HCT116 (cell line): ENCODE measurements around the gene DNAAF6. TPM values are rescaled to one million over a fixed set of nuclear protein-coding genes. Genes with fewer than 3 reads are reported as not detected.

Source experiments
- ATAC-seq: fragments of 200-7000 bp; cut with Tn5 transposase; 2 replicates; pipeline ENCODE4 v1.9.1; 2020; ENCODE audit warnings: mild to moderate bottlenecking, moderate library complexity
- BruUV-seq: library from RNA; stranded (reverse); fragments of 400-500 nt; replicated peaks from 2 replicates; lab custom pipeline; 2021; lab: Mats Ljungman, UMichigan
- CTCF ChIA-PET: fragments of 300-600 bp; sonication (Branson Sonifier 250); formaldehyde crosslinking; loops from one replicate; lab custom pipeline; 2021; ENCODE audit warnings: antibody characterized with exemption; lab: Charles Lee
- POLR2A ChIA-PET: fragments of 300-600, 350-600 bp; sonication (Branson Sonifier 250); formaldehyde crosslinking; loops from one replicate; lab custom pipeline; 2021; ENCODE audit warnings: antibody characterized with exemption; lab: Charles Lee
- RAD21 ChIA-PET, 2 experiments: fragments of 300-600 bp; sonication (Branson Sonifier 250); formaldehyde crosslinking; loops; one replicate each; lab custom pipeline; 2023; ENCODE audit warnings: low total read pairs in 2 of 2; ENCODE audit not compliant: uncharacterized antibody in 2 of 2, unreplicated experiment in 2 of 2, low non-redundant PET in 1 of 2; lab: Charles Lee
- DNase-seq: peaks from one replicate; pipeline ENCODE4 v3.0.0-alpha.2; 2010; ENCODE audit warnings: low read depth, low spot score
- H2AFZ ChIP-seq: fragments of 200-600 bp; shearing (Covaris generic), sonication (generic); 2 replicates; pipeline ENCODE4 v1.6.1; 2017; ENCODE audit warnings: low read depth, mixed run types, mixed read lengths, antibody characterized with exemption, low read length; ENCODE audit not compliant: poor library complexity, severe bottlenecking
- H3K27ac ChIP-seq: 2 replicates; pipeline ENCODE4 v1.5.1; 2012; ENCODE audit warnings: low read depth, low read length
- H3K27me3 ChIP-seq: fragments of 200-600 bp; sonication (generic); 2 replicates; pipeline ENCODE4 v1.6.1; 2016; ENCODE audit warnings: mixed run types, low read length, mixed read lengths; ENCODE audit not compliant: insufficient read depth
- H3K36me3 ChIP-seq, 2 experiments: fragments of 200-500 bp in 1 of 2; fragments of 200-600 bp in 1 of 2; sonication (Bioruptor generic) in 1 of 2; sonication (generic) in 1 of 2; 2 replicates each; pipeline versions ENCODE4 v1.5.1 to v1.6.1; 2014 to 2016; ENCODE audit warnings: low read length in 2 of 2, inconsistent platforms in 1 of 2, mixed read lengths in 1 of 2, mixed run types in 1 of 2; ENCODE audit not compliant: insufficient read depth in 2 of 2, control insufficient read depth in 1 of 2
- H3K4me1 ChIP-seq, 2 experiments: fragments of 200-600 bp in 1 of 2; sonication (generic) in 1 of 2; 2 replicates each; pipeline versions ENCODE4 v1.5.1 to v1.6.1; 2012 to 2017; ENCODE audit warnings: low read length in 2 of 2, inconsistent platforms in 1 of 2, mild to moderate bottlenecking in 1 of 2, mixed read lengths in 1 of 2, mixed run types in 1 of 2, moderate library complexity in 1 of 2; ENCODE audit not compliant: insufficient read depth in 2 of 2, control insufficient read depth in 1 of 2
- H3K4me2 ChIP-seq: fragments of 200-600 bp; sonication (generic); 2 replicates; pipeline ENCODE4 v1.6.1; 2017; ENCODE audit warnings: mixed run types, low read length, mixed read lengths
- H3K4me3 ChIP-seq, 2 experiments: fragments of 200-600 bp in 1 of 2; sonication (generic) in 1 of 2; replicated peaks in 1 of 2; 2 replicates each; pipeline ENCODE4 v1.5.1; 2011 to 2016; ENCODE audit warnings: low read length in 2 of 2, control low read depth in 1 of 2, low read depth in 1 of 2, mild to moderate bottlenecking in 1 of 2, mixed read lengths in 1 of 2, mixed run types in 1 of 2
- H3K79me2 ChIP-seq: fragments of 200-600 bp; sonication (generic); 2 replicates; pipeline ENCODE4 v1.6.1; 2017; ENCODE audit warnings: mild to moderate bottlenecking, mixed run types, low read length, moderate library complexity, mixed read lengths; ENCODE audit not compliant: insufficient read depth
- H3K9ac ChIP-seq: fragments of 200-600 bp; sonication (generic); 2 replicates; pipeline ENCODE4 v1.6.1; 2016; ENCODE audit warnings: low read length, mixed read lengths
- H3K9me2 ChIP-seq: fragments of 200-600 bp; sonication (generic), shearing (Covaris generic); 2 replicates; pipeline ENCODE4 v1.6.1; 2017; ENCODE audit warnings: mixed run types, mild to moderate bottlenecking, moderate library complexity; ENCODE audit not compliant: insufficient read depth
- H3K9me3 ChIP-seq, 2 experiments: fragments of 200-500 bp in 1 of 2; fragments of 200-600 bp in 1 of 2; sonication (Bioruptor generic) in 1 of 2; sonication (generic) in 1 of 2; 2 replicates each; pipeline ENCODE4 v1.6.1; 2014 to 2017; ENCODE audit warnings: low read length in 2 of 2, mixed read lengths in 2 of 2, inconsistent platforms in 1 of 2, low read depth in 1 of 2, mild to moderate bottlenecking in 1 of 2, mixed run types in 1 of 2, moderate library complexity in 1 of 2; ENCODE audit not compliant: control insufficient read depth in 1 of 2, insufficient read depth in 1 of 2
- H4K20me1 ChIP-seq: fragments of 200-600 bp; sonication (generic), shearing (Covaris generic); 2 replicates; pipeline ENCODE4 v1.6.1; 2017; ENCODE audit warnings: mixed run types, mild to moderate bottlenecking, moderate library complexity; ENCODE audit not compliant: insufficient read depth
- CEBPB ChIP-seq: IDR thresholded peaks from 2 replicates; pipeline ENCODE4 v1.6.1; 2012; ENCODE audit warnings: low read depth
- CTCF ChIP-seq, 3 experiments: fragments of 200-600 bp in 1 of 3; sonication (generic) in 1 of 3; IDR thresholded peaks in 2 of 3; conservative IDR thresholded peaks in 1 of 3; 2 replicates each; pipeline ENCODE4 v1.5.1; 2012 to 2017; ENCODE audit warnings: low read depth in 2 of 3, low read length in 2 of 3, antibody characterized with exemption in 1 of 3, borderline replicate concordance in 1 of 3, control low read depth in 1 of 3, mild to moderate bottlenecking in 1 of 3, mixed read lengths in 1 of 3, mixed run types in 1 of 3, moderate library complexity in 1 of 3; ENCODE audit not compliant: insufficient read depth in 1 of 3
- ELF1 ChIP-seq: IDR thresholded peaks from 2 replicates; pipeline ENCODE4 v1.6.1; 2012; ENCODE audit warnings: low read depth, borderline replicate concordance
- EZH2 ChIP-seq: fragments of 200-600 bp; sonication (generic); IDR thresholded peaks from 2 replicates; pipeline ENCODE4 v1.6.1; 2017; ENCODE audit warnings: antibody characterized with exemption, mixed run types
- EZH2phosphoT487 ChIP-seq: fragments of 200-600 bp; IDR thresholded peaks from 2 replicates; pipeline ENCODE4 v1.6.1; 2018; ENCODE audit warnings: antibody characterized with exemption, borderline replicate concordance
- FOSL1 ChIP-seq: IDR thresholded peaks from 2 replicates; pipeline ENCODE4 v1.6.1; 2012; ENCODE audit warnings: low read depth
- JUND ChIP-seq: IDR thresholded peaks from 2 replicates; pipeline ENCODE4 v1.6.1; 2012
- POLR2A ChIP-seq: IDR thresholded peaks from 2 replicates; pipeline ENCODE4 v1.7.0; 2011; ENCODE audit warnings: borderline replicate concordance; ENCODE audit not compliant: insufficient read depth, insufficient read length; ENCODE audit errors: extremely low read depth
- POLR2AphosphoS5 ChIP-seq: IDR thresholded peaks from 2 replicates; pipeline ENCODE4 v1.6.1; 2011; ENCODE audit warnings: mild to moderate bottlenecking, low read depth, low read length, moderate library complexity
- RAD21 ChIP-seq: IDR thresholded peaks from 2 replicates; pipeline ENCODE4 v1.6.1; 2012; ENCODE audit warnings: low read depth, mild to moderate bottlenecking
- REST ChIP-seq: IDR thresholded peaks from 2 replicates; pipeline ENCODE4 v1.6.1; 2012; ENCODE audit warnings: low read depth
- SIN3A ChIP-seq: IDR thresholded peaks from 2 replicates; pipeline ENCODE4 v1.6.1; 2012; ENCODE audit warnings: low read depth
- SP1 ChIP-seq: IDR thresholded peaks from 2 replicates; pipeline ENCODE4 v1.6.1; 2012; ENCODE audit warnings: low read depth
- TCF7L2 ChIP-seq: IDR thresholded peaks from 2 replicates; pipeline ENCODE4 v1.7.0; 2011; ENCODE audit warnings: borderline replicate concordance, inconsistent platforms; ENCODE audit not compliant: insufficient read depth, insufficient read length; ENCODE audit errors: extremely low read depth
- YY1 ChIP-seq: IDR thresholded peaks from 2 replicates; pipeline ENCODE4 v1.6.1; 2011; ENCODE audit warnings: low read length, low read depth, moderate library complexity, mild to moderate bottlenecking; ENCODE audit not compliant: insufficient replicate concordance; ENCODE audit errors: extremely low read depth
- ZFX ChIP-seq: fragments of 450-650 bp; IDR thresholded peaks from 2 replicates; pipeline ENCODE4 v1.6.1; 2017
- intact Hi-C: fragments of 100-400 bp; cut with micrococcal nuclease; formaldehyde crosslinking; loops from 2 replicates; pipeline ENCODE4 v1.10.0; 2022
- total RNA-seq: library from RNA; stranded (reverse); gene quantifications from one replicate; pipeline ENCODE4 v1.2.1, GENCODE V29; 2021; ENCODE audit not compliant: unreplicated experiment
- TF ChIP-seq, protein P1 (sequence below): IDR thresholded peaks from 2 replicates; pipeline ENCODE4 v1.6.1; 2011; ENCODE audit warnings: mild to moderate bottlenecking, low read length, moderate library complexity; ENCODE audit not compliant: insufficient replicate concordance; ENCODE audit errors: extremely low read depth
- TF ChIP-seq, protein P2 (sequence below): IDR thresholded peaks from 2 replicates; pipeline ENCODE4 v1.6.1; 2012
- TF ChIP-seq, protein P3 (sequence below): IDR thresholded peaks from 2 replicates; pipeline ENCODE4 v1.6.1; 2012

Gene DNAAF6
- total RNA-seq, 1 experiment from 2014 or later = not detected

- Histone ChIP-seq H4K20me1 (no peaks in the 10 kb centered on the region), H3K27ac (no peak overlapping the region), H3K4me1 (no peaks in the 10 kb centered on the region), H3K4me2 (no peak overlapping the region), H3K9ac (no peak overlapping the region), H3K79me2 (no peaks in the 10 kb centered on the region), H3K9me2 (no peaks in the 10 kb centered on the region), H3K4me3 (no peak overlapping the region), H3K36me3 (no peaks in the 10 kb centered on the region), H3K9me3 (no peaks in the 10 kb centered on the region), H2AFZ (no peak overlapping the region), H3K27me3 (no peaks in the 10 kb centered on the region)
- TF ChIP-seq POLR2AphosphoS5 (no peak), ELF1 (no peak), POLR2A (no peak), CTCF (IDR thresholded peaks at IDR 0.05 in 2 of 3, conservative IDR thresholded peaks at IDR 0.05 in 1 of 3; ENCODE audit: borderline replicate concordance in 1 of 3, insufficient read depth in 1 of 3, low read depth in 2 of 3, low read length in 2 of 3) (no peak), FOSL1 (no peak), REST (no peak), JUND (no peak), SIN3A (no peak), RAD21 (no peak), EZH2 (no peak), TCF7L2 (no peak), SP1 (no peak), ZFX (no peak), EZH2phosphoT487 (no peak), YY1 (no peak), CEBPB (no peak)
- TF ChIP-seq, protein P1, sequence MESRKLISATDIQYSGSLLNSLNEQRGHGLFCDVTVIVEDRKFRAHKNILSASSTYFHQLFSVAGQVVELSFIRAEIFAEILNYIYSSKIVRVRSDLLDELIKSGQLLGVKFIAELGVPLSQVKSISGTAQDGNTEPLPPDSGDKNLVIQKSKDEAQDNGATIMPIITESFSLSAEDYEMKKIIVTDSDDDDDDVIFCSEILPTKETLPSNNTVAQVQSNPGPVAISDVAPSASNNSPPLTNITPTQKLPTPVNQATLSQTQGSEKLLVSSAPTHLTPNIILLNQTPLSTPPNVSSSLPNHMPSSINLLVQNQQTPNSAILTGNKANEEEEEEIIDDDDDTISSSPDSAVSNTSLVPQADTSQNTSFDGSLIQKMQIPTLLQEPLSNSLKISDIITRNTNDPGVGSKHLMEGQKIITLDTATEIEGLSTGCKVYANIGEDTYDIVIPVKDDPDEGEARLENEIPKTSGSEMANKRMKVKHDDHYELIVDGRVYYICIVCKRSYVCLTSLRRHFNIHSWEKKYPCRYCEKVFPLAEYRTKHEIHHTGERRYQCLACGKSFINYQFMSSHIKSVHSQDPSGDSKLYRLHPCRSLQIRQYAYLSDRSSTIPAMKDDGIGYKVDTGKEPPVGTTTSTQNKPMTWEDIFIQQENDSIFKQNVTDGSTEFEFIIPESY = no peak
- TF ChIP-seq, protein P2, sequence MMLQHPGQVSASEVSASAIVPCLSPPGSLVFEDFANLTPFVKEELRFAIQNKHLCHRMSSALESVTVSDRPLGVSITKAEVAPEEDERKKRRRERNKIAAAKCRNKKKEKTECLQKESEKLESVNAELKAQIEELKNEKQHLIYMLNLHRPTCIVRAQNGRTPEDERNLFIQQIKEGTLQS = no peak
- TF ChIP-seq, protein P3, sequence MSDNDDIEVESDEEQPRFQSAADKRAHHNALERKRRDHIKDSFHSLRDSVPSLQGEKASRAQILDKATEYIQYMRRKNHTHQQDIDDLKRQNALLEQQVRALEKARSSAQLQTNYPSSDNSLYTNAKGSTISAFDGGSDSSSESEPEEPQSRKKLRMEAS = no peak
- ChIA-PET CTCF (no interaction called here), RAD21 (no interaction called here), POLR2A (no interaction called here)
- no TSS peak for BruUV-seq
- intact Hi-C loops = no loop called here
- no peak for ATAC-seq
- DNase-seq = no peak
These were observed 66.1 kb downstream of the DNAAF6 start for GRCh38 chrX:107272431-107272921.
